Pons (tissue), 1 donor: ENCODE measurements around the gene DLX2.

ENCODE experiments used
- DNase-seq: peaks from one replicate; pipeline ENCODE4 v3.0.0-alpha.2; 2016; ENCODE audit warnings: low spot score

DLX2 gene

DNA sequence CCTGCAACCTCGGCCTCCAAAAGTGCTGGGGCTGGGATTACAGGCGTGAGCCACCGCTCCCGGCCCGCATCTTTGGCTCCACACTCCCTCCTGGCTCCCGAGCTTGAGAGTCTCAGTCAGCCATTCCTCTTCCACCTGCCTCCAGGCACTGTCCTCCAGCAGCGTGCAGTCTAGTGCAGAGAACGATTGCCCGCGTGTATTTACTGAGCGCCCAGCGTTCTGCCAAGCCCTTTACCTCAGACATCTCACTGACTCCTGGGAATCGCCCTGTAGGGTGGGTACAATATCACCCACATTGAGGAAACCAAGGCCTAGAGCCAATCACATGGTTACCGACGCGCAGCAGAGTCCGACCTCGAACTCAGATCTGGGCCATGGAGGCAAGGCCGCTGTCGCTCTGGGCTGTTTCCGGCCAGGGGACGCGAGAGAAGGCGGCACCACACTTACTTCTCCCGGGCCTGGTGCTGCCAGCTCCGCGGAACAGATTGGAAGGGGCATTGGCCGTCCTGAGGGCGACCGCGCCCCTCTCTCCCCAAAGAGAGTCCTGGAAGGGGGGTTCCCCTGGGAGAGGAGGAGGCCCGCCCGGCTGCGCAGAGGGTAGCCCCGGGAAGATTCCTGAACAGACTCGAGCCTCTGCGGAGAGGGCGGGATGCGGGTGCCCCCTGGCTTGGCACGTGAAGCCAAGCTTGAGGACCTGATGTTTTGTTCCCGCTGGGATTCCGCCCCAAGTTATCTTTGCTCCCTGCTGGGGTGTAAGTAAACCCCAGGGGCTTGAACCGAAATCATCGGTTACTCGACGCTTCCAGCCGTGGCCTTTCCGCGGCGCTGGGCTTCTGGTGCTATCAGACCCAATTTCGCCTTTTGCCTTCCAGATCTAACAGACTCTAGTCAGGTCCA, 5.2 kb upstream of the DLX2 start:
- DNase-seq = no peak

DNA sequence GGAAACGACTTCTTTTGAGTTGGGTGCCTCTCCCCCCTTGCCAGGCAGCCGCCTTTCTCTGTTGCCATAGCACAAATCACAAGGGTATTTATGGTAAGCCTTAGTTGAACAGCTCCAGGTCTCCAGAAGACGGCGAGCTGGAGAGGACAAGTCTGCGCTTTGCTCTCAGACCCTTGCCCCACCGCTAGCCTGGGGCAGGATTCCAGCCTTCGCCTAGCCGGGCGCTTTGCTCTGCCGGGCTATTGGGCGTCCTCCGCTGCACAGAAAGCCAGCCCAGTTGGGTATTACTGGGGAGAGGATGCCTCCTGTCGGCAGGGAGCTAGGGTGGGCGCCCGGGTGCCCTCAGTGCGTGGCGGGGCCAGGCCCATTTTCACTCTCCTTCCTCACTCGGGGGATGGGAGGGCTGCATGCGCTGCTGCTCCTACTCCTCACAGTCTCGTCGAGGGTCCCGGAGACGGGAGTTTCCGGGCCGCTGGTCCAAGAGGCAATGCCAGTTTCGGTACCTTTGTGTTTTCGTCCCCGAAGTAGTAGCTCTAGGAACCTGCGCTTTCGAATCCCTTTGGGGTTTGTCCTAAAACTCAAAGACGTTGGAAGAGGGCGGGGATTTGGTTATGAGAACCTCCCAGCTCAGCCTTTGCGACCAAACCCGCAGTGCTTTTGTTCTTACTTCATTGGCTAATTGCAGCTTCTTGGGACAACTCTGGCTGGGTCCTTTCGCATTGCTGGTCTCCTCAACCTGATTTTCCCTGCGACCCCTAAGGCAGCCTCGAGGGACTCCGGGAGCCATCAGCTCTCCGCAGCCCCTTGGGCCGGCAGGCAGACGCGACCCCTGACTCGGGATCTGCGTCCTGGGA, 3.6 kb upstream of the DLX2 start:
- no peak for DNase-seq

DNA sequence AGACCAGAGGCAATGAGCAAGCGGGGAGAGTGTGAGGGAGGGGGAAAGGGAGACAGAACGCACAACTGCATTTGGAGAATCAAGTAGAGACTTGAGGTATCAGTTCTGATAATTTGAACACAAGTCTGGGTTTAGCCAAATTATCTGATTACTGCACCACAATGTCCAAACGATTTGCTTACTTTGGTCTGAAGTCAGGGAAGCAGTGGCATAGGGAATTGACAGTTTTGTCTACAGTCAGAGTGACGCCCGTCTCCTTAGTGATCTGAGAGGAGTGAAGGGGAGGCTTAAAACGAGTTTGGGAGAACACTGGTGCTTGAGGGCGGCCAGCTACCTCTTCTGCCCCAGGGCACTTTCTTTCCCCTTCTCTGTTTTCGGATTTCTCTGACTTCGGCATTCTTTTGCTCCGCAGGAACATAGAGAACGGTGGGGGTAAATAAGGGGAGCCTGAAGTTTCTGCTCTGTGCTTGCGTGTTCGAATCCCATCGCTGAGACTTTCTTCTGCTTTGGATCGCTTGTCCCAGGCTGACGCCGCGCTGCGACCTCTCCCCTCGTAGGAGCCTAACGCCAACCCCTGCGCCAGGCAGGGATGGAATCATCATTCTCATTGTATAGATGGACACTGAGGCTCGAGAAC, 2.9 kb upstream of the DLX2 start:
- DNase-seq = no peak

DNA sequence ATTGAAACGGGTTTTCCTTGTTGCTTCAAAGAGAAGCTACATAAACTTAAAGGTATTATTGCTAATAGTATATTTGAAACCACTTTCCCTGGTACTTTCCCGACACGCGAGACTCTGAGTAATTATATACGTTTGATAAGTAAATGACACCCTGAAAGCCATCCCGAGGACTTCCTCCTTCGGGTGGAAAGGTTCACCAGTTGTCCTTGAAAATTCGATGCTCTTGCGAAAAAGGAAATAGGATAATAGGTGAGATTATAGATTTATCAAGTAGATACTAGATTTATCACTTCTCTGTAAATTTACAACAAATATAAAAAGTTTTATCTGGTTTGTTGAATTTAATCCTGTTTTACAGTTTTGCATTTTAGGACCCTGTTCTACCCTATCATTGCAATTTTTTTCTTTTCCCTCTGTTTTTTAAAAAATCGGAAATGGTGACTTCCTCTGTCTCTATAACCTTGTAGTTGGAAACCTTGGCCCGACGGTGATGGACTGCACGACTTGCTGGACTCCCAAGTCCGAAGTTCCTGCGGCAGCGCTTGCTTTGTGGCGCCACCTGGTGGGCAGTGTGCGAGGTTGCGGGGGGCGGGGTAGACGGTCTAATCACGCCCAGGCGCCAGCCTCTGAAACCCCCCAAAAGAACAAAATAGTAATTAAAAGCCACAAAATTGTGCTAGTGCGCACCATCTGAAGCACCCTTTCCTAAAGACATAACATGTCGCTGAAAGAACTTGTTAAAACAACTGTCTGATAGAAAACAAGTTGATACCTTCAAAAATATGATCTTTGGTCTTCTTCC, 972 bp upstream of the DLX2 start:
- DNase-seq = peak; percentile 79

DNA sequence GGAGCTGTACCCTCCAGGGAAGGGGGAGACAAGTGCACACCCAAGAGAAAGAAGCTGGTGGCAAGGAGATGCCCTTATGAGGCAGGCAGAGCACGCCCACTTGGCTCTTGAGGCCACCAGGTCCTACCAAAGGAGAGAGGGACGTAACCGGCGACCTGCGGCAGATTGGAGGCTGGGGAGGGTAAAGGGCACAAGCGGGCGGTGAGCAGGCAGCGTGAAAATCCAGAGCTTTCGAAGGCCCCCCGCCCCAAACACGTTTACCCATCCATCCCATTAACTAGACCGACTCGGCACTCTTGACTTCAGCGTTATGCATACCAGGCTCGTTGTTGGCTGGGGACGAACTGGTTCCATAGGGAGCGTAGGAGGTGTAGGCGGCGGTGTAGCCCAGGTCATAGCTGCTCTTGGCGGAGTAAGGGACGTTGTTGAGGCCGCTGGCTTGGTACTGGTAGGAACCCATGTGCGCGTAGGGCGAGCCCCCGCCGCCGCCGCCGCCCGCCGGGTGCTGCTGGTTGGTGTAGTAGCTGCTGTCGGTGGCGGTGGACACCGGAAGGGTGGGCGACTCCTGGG, 794 bp downstream of the DLX2 start:
- DNase-seq = no peak

DNA sequence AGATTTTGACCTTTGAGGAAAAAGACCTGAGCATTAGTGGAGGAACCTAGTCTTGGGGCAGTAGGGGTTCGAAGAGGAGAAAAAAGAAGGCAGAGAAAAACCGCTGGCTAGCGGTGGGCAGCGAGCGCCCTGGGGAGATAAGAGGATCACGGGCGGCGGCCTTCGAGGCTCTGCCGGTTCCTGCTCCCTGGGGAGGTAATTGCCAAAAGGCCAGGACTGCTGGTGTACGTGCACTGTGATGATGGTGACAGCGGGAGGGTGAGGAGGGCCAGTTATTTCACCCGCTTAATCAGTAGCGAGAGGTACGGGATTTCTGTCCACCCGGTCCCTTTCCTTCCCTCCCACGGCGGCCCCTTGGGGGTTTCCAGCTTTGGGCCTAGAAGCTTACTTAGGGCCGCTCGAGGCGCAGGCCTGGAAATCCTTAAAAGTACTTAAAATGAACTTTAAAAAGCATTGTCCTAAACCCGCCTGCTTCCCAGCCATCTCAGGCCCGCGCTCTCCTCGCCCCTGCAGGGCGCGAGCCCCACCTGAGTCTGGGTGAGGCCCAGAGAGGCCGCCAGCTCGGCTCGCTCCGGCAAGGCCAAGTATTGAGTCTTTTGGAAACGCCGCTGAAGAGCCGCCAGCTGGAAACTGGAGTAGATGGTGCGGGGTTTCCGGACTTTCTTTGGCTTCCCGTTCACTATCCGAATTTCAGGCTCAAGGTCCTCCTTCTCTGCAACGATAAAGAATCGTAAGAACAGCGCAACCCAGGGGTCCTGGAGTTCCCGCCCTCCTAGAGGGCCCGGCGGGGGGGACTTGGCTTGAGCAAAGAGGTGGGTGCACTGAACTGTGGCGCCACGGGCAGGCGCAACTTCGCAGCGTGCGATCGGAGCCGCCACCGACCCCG, 1.5 kb downstream of the DLX2 start:
- no peak for DNase-seq

DNA sequence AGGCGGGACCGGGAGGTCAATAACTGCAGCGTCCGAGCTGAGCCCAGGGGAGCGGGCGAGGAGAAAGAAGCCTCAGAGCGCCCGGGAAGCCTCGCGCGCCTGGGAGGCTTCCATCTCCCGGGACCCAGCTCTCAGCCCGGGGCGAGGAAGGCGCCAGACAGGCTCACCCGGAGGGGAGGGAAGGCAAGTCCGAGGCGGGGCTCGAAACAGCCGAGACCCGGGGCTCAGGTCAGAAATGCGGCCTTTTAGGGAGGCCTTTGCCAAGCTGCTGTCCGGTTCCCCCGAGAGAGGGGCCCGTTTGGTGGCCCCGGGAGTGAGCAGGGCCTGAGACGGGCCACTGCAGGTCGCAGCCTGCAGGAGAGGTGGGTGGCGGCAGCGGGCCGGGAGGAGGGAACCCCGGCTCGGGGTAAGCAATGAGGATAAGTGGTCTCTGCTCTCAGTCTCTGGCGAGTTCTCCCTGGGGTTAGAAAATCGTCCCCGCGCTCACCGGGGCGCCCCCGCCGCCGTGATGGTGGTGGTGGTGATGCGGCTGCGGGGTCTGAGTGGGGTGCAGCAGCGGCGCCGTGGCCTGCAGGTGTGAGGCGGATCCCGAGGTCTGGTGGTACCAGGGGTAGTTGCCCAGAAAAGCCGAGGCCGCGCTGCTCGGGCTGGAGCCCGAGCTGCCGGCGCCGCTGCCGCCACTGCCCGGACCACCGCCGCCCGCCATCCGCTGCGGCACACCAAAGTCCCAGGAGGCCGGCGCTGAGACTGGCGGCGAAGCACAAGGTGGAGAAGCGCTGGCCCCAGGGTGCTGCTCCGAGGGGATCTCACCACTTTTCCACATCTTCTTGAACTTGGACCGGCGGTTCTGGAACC, 2.4 kb downstream of the DLX2 start:
- DNase-seq = no peak

DNA sequence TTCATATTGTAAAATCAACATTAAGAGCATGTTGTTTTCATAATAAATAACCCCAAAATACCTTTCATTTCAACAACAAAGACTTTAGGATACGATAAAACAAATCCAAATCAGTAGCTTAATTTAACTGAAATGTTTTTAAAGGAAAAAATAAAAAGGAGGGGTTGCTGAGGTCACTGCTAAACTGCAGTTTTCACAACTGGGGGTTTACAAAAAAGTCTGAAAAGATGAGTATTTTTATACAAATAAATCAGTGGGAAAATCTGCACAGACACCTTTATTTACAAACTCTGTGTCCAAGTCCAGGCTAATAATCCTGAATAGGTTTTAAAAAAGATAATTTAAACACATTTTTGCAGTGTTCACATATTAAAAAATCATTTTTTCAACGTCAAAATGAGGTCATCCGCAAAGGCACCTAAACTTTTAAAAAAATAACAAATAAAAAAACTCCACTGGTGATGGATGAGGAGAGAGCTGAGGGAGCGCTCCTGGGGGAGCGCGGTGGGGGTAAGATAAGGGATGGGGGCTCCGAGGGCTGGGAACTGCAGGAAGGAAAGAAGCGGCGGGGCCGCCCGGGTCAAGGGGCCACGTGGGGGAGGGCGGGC, 3.1 kb downstream of the DLX2 start:
- DNase-seq = no peak

DNA sequence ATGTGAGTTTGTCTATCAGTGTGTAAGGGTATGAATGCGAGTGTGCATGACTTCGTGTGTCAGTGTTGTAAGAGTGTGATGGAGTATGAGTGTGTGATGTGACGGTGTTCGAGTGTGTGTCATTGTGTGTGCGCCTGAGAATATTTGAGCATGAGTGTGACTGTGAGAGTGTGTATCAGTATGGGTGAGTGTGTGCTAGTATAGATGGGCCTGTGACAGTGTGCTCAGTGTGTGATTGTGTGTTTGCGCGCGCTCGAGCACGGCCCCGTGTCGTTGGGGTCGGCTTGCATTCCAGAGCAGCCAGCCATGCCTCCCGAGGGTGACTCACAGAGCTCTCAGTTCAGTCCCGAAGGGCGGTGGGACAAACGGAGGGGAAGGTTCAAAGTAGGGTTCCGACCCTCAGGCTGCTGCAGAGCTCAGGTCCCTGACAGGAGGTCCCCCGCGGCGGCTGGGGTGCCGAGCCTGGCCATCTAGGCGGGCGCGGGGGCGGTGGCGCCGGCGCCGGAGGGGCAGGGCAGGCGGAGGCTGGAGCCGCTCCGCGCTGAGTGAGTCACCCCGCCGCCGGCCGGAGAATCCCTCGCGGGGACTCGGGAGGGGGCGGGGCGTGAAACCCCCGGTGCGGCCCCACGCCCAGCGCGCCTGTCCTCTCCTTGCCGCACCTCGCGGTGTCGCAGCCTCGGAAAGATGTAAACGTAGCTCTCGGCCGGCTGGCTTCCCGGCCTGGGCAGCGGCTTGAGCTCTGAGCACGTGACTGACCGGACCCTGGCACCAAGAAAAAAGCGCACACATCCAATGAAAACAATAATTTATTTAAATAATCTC, 3.8 kb downstream of the DLX2 start:
- DNase-seq = no peak

DNA sequence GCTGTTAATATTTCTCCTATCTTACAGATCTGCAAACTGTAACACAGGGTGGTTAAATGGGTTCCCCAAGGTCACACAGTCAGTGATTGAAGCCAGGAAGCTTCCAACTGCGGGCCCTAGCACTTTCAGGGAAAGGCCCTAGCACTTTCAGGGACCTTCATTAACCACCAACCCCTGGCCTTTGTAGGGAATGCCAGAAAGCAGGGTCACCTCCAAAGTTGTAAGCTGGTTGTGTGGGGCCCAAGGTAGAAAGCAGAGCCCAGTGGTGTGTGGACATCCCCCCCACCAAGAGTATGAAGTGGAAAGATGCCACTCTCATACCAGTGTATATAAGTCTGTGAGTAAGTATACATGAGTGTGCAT, 4.4 kb downstream of the DLX2 start:
- no peak for DNase-seq

DNA sequence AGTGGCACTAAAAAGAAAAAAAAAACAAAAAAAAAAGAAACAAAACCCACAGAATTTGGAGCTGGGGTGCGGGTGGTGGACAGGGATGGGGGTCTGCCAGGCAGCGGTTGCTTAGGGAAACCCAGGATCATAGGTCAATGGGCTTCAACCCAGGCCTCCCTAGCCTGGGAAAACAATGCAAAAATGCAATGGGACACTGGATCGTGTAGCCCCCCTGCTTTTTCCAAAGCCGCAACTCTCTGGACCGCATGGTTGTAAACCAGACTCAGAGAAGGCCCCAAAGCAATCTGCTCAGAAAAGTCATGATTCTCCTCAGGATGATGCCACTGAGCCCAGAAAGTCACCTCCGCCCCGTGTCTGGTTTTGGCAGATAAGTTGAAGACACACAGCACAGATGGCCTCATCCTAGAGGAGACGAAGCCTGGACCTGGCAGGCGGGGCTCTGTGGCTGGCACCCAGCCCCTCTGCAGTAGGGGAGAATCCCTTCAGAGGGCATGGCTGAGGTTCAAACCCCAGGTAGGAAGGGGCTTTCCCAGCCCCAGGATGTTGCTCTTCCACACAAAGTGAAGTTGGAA, 5.1 kb downstream of the DLX2 start:
- no peak for DNase-seq

DNA sequence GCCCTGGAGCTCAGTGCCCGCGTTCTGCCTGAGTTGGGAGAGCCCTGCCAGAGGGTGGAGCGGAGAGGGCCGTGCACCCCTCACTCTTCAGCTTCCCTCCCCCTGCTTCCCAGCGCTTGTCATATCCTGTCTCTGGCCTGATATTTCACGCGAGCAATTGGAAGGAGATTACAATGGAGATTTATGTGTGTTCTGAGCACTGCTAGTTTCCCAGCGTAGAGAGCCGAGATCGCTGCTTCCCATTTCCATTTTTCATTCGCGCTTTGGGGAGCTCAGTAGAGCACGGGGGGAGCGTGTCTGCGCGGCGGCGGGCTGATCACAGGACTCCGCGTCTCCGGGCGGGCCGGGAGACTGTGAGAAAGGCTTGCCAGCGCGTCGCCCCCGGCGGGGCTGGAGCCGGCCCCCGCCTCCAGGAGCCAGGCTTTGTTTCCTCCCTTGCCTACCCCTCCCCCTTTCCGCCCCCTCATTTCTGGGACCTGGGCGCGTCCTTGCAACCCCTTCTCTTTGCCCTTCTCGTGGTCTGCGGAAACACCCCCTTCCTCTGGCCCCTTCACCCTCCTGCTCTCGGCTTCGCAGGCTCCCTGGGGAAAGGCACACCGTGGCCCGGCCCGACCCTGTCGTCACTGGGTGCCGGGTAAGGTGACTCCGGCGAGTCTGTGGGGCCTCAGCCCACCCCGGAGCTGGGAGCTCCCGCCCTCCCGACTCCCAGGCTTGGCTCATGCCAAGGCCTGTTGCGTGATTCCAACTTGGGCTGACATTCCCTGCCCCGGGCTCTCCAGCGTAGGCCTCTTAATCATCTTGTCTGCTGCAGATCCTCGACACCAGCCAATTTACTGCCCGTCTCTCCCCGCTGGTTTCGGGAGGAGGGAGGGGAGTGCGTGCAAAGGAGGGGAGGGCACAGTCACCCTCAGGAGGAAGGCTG, 5.8 kb downstream of the DLX2 start:
- DNase-seq = no peak

DNA sequence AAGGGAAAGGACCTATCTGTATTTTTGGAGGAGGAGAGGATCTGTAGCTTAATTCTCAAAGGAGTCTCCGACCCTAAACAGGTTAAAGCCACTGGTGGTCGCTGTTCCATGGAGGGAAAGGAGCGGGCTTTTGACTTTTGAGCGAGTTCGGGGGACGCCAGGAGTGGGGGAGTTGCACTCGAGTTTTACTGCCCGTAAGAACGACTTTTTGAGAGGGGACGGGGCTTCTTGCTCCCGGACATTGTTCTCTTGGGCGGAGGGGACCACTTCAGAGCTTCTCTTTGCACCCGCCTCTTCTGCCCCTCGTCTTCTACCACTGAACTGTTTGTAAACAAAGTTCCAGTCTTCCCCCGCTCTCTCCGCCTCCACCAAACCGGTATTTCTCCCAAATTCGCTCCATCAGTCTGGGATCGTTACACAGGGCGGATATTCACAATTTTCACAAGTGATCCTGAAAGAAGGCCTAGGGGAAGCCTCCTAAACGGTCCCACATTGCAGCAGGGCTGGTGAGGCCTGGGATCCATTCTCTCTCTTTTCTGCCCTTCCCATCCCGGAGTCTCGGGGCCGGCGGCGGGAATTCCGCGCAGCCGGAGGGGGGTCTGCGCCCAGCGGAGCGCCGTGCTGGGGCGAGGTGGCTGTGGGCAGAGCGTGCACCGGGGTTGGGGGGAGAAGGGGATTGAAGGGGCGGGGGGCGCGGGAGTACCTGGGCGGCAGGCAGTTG, 6.6 kb downstream of the DLX2 start:
- no peak for DNase-seq

DNA sequence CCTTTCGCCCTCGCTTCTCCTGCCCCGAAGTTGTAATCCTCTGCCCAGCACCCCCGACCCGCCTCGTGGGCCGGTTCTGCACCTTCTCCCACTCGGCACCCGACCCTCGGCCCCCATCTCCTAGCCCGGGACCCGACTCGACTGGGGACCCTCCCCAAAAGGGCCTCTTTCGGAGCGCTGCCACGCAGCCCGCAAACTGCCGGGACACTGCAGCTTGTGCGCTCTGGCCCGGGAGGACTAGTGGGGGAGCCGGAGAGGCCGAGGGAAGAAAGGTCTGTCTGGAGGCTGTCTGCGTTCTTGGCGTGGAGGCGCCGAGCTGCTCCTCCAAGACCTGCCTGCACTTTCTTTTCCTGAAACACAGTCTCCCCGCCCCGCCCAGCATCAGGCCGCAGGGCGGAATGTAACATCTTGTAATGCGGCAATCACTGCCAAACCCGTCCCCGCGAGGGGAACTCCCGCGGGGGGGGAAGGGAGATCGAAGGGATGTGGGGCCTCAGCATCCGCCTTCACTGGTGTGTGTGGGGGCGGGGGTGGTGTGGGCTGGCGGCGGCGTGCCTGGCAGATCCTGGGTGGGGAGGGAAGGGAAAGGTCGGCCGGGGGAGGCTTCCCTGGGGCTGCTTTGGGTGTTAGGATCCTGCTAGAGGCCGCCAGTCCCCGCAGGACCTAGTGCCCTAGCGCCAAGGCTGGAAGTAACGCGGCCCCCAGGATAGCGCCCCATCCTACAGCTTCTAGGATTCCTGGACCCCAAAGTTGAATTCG, 7.4 kb downstream of the DLX2 start:
- DNase-seq = no peak
